Right lobe of liver (tissue), 6 donors: Measurements from ENCODE around the gene TMEM187. TPM values are rescaled to one million over a fixed set of nuclear protein-coding genes. Genes with fewer than 3 reads are reported as not detected.

ENCODE experiments used
- ATAC-seq, 4 donors: fragments of 200-7000 bp; cut with Tn5 transposase; one replicate each; pipeline ENCODE4 v1.9.1; 2020; ENCODE audit warnings: mild to moderate bottlenecking in 4 of 4, moderate library complexity in 4 of 4
- DNase-seq, 3 donors: peaks; one replicate each; pipeline ENCODE4 v3.0.0-alpha.2; 2020
- H3K27ac ChIP-seq, 3 donors: fragments of 200-600 bp; one replicate each; pipeline ENCODE4 v1.8.0; 2022
- H3K27me3 ChIP-seq, 2 donors: fragments of 200-600 bp; one replicate each; pipeline ENCODE4 v1.8.0; 2022
- H3K36me3 ChIP-seq, 4 donors: fragments of 200-600 bp; sonication (generic) in 1 of 4; one replicate each; pipeline versions ENCODE4 v1.5.1 to v1.8.0; 2017 to 2022; ENCODE audit warnings: control low read depth in 1 of 4
- H3K4me1 ChIP-seq, 4 donors: fragments of 200-600 bp; sonication (generic) in 1 of 4; one replicate each; pipeline versions ENCODE4 v1.5.1 to v1.8.0; 2017 to 2022; ENCODE audit warnings: control low read depth in 1 of 4
- H3K4me3 ChIP-seq, 3 donors: fragments of 200-600 bp; one replicate each; pipeline ENCODE4 v1.8.0; 2022
- H3K9me3 ChIP-seq, 4 donors: fragments of 200-600 bp; sonication (generic) in 1 of 4; one replicate each; pipeline versions ENCODE4 v1.5.1 to v1.8.0; 2017 to 2022; ENCODE audit warnings: control low read depth in 1 of 4
- CTCF ChIP-seq, 4 donors: fragments of 200-600 bp in 3 of 4; fragments of 450-650 bp in 1 of 4; IDR thresholded peaks; one replicate each; pipeline versions ENCODE4 v1.5.1 to v1.8.0; 2016 to 2022; ENCODE audit warnings: antibody characterized with exemption in 4 of 4, mild to moderate bottlenecking in 2 of 4
- POLR2A ChIP-seq: fragments of 450-650 bp; IDR thresholded peaks from one replicate; pipeline ENCODE4 v1.6.1; 2017; ENCODE audit warnings: antibody characterized with exemption, mild to moderate bottlenecking
- WGBS: methylation state at CpG from one replicate; pipeline ENCODE4 v1.1.6; 2018; ENCODE audit warnings: low coverage, low lambda C conversion rate; ENCODE audit not compliant: insufficient coverage; ENCODE audit errors: missing lambda C conversion rate; 5-methylcytosine and 5-hydroxymethylcytosine counted together
- intact Hi-C, 2 donors: fragments of 100-400 bp; cut with DNase I; formaldehyde crosslinking; loops; one replicate each; pipeline versions ENCODE4 v1.11.2 to v1.14.1; 2022
- total RNA-seq, 6 experiments: library from RNA; depleted of rRNA in 2 of 6; stranded (reverse); fragments of >200 nt in 2 of 6; fragmentation: NEBNext Ultra II Directional in 3 of 6; extraction: Animal tissue kit (Norgen Biotek cat#: 25700) in 3 of 6; gene quantifications; one replicate each; pipeline versions ENCODE4 v1.1.0 to v1.2.4, GENCODE V29; 2016 to 2023
- donor health status: DM: no; HTN: yes; CAD: no.
- donor health status: DM: no; HTN: no; CAD: no.
- donor health status: DM: no; HTN: no; CAD: no.
- donor health status: DM: no; HTN: yes; CAD: no.
- donor health status: DM: no; HTN: yes; CAD: no.

TMEM187 gene
- total RNA-seq, 6 experiments from 2014 or later: 3.8 to 10.3 (median 5.9) TPM

DNA sequence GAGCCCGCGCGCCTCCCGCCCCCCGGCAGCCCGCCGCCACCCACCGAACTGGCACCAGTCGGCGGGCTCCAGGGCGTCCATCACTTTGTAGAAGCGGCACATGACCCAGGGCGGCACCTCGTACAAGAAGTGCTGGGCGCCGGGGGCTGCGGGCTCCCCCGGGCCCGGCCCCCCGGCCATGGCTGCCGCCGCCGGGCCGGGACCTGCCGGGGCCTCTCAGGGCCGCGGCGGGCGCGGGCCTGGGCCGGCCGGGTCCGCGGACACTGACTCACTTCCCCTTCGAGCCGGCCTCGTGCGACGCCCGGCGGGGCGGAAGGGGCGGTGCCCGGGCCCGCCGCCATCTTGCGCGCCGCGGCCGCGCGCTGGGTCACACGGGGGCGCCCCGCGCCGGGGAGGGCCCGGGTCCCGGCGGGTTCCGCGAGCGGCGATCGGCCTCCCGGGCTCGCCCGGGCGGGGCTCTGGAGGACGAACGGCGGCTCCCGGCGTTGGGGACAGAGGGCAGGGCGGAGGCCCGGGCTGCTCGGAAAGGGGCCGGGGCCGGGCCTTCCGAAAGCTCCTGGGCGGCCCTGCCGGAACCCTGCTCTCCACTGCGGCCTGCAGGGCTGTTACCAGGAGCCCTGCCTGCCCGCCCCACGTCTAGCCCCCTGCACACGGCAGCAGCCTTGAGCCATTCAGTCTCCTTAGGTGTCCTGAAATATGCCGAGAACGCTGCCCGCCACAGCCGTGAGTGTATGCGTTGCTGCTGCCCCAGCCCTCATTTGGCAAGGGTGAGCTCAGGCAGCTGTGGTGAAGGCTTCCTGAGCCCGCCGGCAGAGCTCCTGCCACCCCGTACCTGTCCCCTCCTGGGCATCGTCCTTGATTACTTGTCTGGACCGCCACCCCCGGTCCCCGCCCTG lies 47.3 kb downstream of the TMEM187 start, which contains the start of gene IRAK1:
TSS of gene IRAK1 (minus strand) at position 270 of the 896 bp plus-strand sequence. CDS start at position 180, 90 bp downstream.
- Histone ChIP-seq H3K4me3 (peak within 1 kb of the TSS; percentile 48 to 59 (median 50)), H3K27me3 (no peaks in the 10 kb centered on the region), H3K9me3 (no peaks in the 10 kb centered on the region), H3K27ac (peak within 1 kb of the TSS; percentile 74 to 84 (median 78)), H3K4me1 (peaks cover 0 to 2% (median 0%) of the 10 kb centered on the region in 4 donors), H3K36me3 (peaks cover 0 to 5% (median 0%) of the 10 kb centered on the region in 4 donors)
- ATAC-seq: peak; percentile 73 to 81 (median 76)
- TF ChIP-seq CTCF (IDR thresholded peaks at IDR 0.05) (peak in 1 of 4 donors; percentile 8), POLR2A (peak; percentile 54)
- intact Hi-C loops: no loop called here
- no CpG with 5 or more reads among the region's 99 CpGs for WGBS
- DNase-seq: peak; percentile 60 to 72 (median 68)

GRCh38 chrX:154020536-154021115 lies 48.1 kb downstream of the TMEM187 start:
- peak in 1 of 4 donors; percentile 5 for ATAC-seq
- intact Hi-C loops: no loop called here

DNA sequence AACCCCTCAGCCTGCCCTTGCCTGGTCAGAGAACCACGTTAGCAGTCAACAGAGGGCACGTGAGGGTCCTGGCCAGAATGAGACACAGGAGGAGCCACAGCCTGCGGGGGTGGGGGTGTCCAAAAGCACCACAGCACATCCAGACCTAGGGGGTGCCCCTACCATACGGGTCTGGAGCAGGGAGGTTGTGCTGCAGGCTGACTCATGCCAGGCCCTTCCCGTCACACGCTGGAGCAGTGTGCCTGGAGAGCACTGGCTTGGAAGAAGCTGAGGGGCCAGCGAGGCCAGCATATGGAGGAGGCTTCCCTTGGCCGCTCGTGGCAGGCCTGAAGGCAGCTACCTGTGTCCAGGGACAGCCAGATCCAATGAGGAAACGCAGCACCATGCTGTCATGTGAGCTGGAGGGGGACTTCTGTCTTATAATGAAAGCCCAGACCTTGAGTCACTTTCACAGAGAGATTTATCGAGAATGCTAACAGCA lies 48.6 kb downstream of the TMEM187 start:
- ATAC-seq (no peak), DNase-seq (no peak)
- H3K4me1 ChIP-seq: peaks cover 0 to 2% (median 0%) of the 10 kb centered on the region in 4 donors
- H3K4me3 ChIP-seq: no peak overlapping the region
- 71% methylated on average over 4 of the region's 11 CpGs for WGBS
- TF ChIP-seq CTCF (IDR thresholded peaks at IDR 0.05) (no peak), POLR2A (no peak)
- intact Hi-C loops: no loop called here
- H3K27me3 ChIP-seq: no peaks in the 10 kb centered on the region
- H3K27ac ChIP-seq: no peak overlapping the region
- H3K36me3 ChIP-seq: peaks cover 0 to 5% (median 0%) of the 10 kb centered on the region in 4 donors
- H3K9me3 ChIP-seq: no peaks in the 10 kb centered on the region

More at GRCh38 chrX:154020536-154021115, 48.1 kb downstream of the TMEM187 start:
- Histone ChIP-seq H3K27me3 (no peaks in the 10 kb centered on the region), H3K36me3 (peaks cover 0 to 5% (median 0%) of the 10 kb centered on the region in 4 donors), H3K4me3 (peak overlapping the region; percentile 47 to 59 (median 50)), H3K4me1 (peaks cover 0 to 2% (median 0%) of the 10 kb centered on the region in 4 donors), H3K27ac (peak overlapping the region; percentile 74 to 84 (median 78)), H3K9me3 (no peaks in the 10 kb centered on the region)
- no peak for TF ChIP-seq POLR2A
- TF ChIP-seq CTCF (IDR thresholded peaks at IDR 0.05): no peak
- WGBS: 59% methylated on average over 6 of the region's 9 CpGs
- DNase-seq: no peak

GRCh38 chrX:154022108-154022507 lies 49.6 kb downstream of the TMEM187 start:
- DNase-seq (no peak), ATAC-seq (no peak)
- H3K4me1 ChIP-seq: peaks cover 0 to 2% (median 0%) of the 10 kb centered on the region in 4 donors
- WGBS: 62% methylated on average over 3 of the region's 5 CpGs
- H3K9me3 ChIP-seq: no peaks in the 10 kb centered on the region
- intact Hi-C loops: no loop called here
- no peaks in the 10 kb centered on the region for H3K36me3 ChIP-seq
- TF ChIP-seq POLR2A (no peak), CTCF (IDR thresholded peaks at IDR 0.05) (no peak)
- H3K4me3 ChIP-seq: no peak overlapping the region
- H3K27ac ChIP-seq: no peak overlapping the region
- no peaks in the 10 kb centered on the region for H3K27me3 ChIP-seq
